Measurements from ENCODE around the gene ZNF710.
"Not testable (repeated sequence)": the region's sequence is repeated elsewhere in the genome, so short reads cannot be mapped to it uniquely, and the experiment has no call there.

The ZNF710 gene

DNA sequence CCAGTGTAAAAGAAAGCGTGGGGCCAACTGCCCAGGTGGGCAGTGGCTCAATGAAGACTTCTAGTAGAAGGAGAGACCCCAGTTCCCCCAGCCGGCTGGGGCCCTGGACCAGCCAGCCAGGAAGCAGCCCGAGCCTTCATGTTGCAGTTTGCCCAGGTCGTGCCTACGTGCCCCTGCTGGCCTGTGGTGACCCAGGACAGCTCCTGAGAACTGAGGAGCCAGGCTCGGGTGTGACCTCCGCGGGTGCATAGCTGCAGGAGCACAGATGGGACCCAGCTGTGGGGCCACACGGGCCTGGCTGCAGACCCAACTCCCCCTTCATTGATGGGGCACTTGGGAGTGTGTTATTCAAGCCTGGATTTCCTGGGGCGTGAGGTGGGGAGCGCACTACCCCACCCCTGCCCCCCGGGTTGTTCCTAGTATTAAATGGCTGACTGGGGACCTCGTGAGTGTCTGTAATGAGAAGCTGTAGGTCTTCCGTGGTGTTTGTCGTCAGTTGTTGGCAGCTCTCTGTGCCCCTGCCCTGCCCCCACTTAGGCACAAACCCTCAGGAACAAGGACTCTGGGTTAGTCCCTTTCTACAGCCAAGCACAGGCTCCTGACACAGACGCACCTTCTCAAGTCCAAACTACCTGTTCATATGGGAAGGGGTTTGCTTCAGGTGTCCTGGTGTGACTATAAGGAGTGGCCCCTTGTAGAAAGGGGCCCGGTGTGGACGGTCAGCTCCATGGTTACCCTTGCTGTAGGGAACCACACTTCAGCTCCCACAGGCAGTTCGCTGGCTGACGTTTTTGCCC is 62.0 kb downstream of the ZNF710 start:
- no peak for DNase-seq

DNA sequence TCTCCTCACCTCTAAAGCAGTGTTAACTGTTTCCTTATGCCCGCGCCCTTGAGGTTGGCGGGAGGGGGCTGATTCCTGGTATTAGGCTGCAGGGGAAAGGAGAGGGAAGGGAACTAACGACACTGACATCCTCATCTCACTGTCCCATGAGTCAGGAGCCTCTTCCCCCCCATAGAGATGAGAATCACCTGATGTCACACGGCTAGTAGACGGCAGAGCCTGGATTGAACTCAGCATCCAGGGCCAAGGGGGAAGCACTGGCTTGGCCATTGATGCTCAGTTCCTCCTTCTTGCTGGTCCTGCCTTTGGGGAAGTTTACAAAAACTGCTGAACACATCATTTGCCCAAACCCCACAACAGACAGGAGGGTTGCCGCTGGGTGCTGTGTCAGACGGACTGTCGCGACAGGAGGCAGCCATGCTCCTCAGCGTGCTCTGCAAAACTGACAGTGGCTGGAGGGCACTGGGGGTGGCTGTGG is 62.7 kb downstream of the ZNF710 start:
- DNase-seq = no peak

DNA sequence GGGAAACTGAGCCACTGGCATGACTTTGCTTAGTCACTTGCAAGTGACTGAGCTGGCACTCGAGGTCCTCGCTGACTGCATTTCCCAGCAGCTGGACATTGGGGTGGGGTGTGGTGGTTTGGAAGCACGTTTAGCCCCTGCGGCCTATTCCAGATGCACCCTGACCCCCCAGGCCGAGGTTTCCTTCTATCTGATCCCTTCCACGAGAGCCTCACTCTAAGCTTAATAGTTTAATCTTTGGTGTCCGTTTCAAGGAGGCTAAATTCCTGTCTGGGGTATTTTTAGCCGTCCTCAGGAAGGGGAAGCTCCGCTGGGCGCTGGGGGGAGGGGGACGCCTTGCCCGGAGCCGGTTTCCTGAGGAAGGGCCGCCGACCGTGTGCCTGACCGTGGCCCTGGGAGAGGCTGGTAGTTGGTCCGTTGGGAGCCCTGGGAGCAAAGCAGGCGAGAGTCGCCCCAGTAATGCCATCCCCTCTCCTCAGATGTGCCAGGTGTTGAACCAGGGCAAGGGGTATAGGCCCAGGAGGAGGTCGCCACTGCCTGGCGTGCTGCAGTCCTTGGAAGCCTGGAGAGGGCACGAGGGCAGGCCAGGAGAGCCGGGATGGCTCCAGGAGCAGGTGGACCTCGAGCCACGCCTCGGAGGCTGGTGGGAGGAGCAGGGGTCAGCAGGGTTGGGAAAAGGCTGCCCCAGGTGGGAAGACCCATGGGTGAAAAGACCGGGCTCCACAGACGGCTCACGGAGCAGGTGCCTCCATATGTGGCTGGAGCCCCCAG is 64.0 kb downstream of the ZNF710 start:
- no peak for DNase-seq

DNA sequence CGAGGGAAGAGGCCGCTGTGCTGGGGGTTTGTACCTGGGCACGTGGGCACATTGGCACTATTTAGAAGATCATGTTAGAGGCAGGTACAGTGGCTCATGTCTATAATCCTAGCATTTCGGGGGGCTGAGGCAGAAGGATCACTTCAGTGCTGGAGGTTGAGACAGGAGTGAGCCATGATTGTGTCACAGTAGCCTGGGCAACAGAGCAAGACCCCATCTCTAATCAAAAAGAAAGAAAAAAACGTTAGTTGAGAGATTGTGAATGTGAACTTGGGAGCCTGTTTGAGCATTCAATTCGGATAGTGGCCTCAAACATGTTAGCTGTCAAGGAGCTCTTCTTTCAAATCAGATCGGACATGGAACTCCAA is 64.5 kb downstream of the ZNF710 start:
- no peak for DNase-seq

DNA sequence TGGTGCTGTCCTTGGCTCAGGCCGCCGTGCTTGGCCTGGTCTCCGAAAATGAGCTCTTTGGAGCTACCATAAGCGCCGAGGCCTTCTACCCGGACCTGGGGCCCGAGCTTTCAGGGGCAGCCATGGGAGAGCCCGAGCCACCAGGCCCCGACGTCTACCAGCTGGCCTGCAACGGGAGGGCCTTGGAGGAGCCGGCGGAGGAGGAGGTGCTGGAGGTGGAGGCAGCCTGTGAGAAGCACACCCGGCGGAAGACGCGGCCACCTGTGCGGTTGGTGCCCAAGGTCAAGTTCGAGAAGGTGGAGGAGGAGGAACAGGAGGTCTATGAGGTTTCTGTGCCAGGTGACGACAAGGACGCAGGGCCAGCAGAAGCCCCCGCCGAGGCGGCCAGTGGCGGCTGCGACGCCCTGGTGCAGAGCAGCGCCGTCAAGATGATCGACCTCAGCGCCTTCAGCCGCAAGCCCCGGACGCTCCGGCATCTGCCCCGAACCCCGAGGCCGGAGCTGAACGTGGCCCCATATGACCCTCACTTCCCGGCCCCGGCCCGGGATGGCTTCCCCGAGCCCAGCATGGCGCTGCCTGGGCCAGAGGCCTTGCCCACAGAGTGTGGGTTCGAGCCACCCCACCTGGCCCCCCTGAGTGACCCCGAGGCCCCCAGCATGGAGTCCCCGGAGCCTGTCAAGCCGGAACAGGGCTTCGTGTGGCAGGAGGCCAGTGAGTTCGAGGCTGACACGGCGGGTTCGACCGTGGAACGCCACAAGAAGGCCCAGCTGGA is 66.2 kb downstream of the ZNF710 start:
- no peak for DNase-seq

DNA sequence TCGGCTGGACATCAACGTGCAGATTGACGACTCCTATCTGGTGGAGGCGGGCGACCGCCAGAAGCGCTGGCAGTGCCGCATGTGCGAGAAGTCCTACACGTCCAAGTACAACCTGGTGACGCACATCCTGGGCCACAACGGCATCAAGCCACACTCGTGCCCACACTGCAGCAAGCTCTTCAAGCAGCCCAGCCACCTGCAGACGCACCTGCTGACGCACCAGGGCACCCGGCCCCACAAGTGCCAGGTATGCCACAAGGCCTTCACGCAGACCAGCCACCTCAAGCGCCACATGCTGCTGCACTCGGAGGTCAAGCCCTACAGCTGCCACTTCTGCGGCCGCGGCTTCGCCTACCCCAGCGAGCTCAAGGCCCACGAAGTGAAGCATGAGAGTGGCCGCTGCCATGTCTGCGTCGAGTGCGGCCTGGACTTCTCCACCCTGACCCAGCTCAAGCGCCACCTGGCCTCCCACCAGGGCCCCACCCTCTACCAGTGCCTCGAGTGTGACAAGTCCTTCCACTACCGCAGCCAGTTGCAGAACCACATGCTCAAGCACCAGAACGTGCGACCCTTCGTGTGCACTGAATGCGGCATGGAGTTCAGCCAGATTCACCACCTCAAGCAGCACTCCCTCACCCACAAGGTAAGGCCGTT is 67.0 kb downstream of the ZNF710 start:
- no peak for DNase-seq

DNA sequence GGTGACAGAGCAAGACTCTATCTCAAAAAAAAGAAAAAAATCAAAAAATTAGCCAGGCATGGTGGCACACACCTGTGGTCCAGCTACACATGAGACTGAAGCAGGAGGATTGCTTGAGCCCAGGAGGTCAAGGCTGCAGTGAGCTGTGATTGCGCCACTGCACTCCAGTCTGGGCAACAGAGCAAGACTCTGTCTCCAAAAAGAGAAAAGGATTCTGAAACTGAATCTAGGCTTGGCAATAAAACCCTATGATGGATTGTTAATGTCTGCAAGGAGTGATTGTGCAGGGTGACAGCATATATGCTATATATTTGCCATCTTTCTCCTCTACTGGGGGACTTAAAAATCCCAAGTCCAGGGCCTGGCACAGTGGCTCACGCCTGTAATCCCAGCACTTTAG is 69.5 kb downstream of the ZNF710 start:
- DNase-seq = not testable (repeated sequence)

DNA sequence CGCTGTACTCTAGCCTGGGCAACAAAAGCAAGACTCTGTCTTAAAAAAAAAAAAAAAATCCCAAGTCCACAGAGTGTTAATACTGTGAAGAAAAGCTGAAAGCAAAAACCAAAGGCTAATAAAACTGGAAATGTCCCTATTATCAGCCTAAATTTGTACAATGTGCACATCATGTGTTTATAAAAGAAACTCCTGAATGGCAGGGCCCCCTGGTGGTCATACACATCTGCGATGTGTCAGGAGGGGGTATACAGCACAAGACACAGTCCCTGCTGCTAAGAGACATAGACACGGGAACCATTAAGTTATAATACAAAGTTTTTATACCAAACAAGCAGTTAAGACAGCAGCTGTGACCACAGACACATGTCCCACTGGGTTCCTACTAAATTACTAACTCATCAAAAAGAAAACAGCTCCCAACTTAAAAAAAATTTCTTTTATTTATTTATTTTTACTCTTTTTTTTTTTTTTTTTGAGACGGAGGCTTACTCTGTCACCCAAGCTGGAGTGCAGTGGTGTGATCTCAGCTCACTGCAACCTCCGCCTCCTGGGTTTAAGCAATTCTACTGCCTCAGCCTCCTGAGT is 70.2 kb downstream of the ZNF710 start:
- no peak for DNase-seq

DNA sequence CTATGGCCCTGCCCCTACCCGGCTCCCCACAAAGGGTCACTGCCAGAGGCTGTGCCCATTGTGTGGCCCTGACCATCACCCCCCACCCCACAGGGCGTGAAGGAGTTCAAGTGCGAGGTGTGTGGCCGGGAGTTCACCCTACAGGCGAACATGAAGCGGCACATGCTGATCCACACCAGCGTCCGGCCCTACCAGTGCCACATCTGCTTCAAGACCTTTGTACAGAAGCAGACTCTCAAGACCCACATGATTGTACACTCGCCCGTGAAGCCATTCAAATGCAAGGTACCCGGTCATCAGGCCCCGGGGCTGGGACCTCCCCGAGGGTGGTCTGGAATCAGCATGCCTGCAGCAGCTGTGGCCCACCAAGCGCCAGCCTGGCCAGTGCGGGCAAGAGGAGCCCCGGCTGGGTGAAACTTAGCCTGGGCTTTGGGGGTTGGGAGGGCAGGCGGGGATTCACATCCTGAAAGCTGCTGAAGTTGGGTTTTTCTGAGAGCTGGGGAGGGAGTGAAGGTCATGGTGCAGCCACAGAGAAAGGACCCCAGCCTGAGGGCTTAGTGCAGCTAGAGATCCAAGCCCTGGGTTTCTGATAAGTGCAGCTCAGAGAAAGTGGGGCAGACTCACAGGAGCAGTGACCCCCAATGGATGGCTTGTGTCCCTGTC is 72.0 kb downstream of the ZNF710 start:
- no peak for DNase-seq

DNA sequence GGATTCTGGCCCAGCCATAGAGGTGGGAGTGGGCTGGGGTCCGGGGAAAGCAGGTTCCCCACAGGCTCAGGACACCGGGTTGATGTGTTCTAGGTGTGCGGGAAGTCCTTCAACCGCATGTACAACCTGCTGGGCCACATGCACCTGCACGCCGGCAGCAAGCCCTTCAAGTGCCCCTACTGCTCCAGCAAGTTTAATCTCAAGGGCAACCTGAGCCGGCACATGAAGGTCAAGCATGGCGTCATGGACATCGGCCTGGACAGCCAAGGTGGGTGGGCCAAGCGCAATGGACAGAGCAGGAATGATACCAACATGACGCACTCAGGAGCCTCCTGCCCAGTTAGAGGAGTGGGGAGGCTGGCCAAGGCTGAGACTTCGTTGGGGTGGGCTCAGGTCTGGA is 72.9 kb downstream of the ZNF710 start:
- no peak for DNase-seq

DNA sequence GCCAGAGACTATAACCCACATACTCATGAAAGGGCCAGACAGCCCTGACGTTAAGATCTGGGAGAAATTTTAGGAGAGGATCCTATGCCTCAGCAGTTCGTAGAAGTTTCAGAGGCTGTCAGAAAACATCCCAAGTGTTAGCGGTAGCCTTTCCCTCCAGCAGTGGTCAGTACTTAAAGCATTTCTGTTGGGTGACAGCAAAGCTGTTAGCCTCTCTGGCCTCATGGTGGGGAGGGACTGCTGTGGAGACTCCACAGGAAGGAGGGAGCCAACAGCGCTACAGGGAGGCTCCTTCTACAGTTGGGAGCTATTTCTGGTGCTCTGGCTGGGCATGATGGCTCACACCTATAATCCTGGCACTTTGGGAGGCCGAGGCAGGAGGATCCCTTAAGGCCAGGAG is 73.8 kb downstream of the ZNF710 start:
- DNase-seq = no peak

DNA sequence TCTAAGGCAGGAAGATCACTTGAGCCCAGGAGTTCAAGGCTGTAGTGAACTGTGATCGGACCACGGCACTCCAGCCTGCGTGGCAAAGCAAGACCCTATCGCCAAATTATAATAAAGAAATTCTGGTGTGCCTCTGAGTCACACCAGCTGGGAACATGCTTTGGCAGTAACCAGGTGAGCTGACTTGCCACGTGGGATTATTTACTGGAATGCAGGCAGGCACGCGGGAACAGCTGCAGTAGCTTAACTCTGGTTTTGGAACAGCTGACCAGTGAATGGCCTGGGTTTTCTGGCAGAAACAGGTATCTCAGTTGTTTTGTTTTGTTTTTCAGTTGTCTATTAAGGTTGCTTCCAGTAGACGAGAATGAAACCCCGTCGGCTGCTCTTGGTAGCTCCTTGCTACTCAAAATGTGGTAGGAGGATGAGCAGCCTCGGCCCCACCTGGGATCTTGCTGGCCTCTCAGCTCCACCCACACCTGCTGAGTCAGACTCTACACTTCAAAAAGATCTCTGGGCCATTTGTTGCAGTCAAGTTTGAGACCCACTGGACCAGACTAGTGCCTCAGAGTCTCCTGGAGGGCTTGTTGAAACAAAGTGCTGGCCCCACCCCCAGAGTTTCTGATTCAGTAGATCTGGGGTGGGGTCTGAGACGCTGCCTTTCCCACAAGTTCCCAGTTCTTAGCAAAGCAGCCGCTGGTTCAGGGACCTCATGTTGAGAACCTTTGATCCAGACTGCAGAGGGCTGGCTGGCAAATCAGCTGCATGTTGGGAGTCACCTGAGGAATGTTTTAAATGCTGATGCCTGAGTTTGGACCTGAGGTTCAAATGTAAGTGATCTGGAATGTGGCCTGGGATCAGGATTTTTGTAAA is 74.5 kb downstream of the ZNF710 start:
- no peak for DNase-seq

DNA sequence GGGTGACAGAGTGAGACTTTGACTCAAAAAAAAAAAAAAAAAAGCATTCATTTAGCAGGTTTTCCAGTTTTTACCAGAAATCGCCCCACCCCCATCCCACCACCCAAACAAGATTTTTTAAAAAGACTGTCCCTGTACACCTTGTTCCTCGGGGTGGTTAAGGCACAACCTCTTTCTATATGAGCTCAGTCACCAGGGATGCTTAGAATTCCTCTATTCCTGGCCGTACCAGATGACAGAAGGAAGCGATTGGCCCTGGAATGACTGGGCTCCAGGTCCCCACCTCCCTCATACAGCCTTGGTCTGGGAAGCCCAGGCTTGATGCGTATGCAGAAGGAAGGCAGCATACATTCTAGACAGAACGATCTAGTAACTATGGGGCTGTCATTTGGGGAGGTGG is 75.6 kb downstream of the ZNF710 start:
- no peak for DNase-seq

DNA sequence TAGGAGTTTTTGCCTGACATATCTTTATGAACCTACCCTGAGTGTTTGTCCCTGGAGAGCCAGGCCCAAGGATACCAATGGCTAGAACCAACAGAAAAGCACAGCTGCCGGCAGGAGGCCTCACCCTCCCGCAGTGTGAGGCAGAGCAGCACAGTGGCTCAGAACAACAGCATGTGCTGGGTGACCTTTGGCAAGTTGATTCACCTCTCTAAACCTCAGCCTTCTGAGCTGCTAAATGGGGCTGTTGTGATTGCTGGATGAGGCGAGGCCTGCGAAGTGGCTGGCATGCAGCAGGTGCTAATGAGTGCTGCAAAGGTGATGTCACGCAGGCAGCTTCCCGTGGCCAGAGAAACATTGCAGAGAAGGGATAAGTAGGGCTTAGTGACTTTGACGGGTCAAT is 77.8 kb downstream of the ZNF710 start:
- no peak for DNase-seq

DNA sequence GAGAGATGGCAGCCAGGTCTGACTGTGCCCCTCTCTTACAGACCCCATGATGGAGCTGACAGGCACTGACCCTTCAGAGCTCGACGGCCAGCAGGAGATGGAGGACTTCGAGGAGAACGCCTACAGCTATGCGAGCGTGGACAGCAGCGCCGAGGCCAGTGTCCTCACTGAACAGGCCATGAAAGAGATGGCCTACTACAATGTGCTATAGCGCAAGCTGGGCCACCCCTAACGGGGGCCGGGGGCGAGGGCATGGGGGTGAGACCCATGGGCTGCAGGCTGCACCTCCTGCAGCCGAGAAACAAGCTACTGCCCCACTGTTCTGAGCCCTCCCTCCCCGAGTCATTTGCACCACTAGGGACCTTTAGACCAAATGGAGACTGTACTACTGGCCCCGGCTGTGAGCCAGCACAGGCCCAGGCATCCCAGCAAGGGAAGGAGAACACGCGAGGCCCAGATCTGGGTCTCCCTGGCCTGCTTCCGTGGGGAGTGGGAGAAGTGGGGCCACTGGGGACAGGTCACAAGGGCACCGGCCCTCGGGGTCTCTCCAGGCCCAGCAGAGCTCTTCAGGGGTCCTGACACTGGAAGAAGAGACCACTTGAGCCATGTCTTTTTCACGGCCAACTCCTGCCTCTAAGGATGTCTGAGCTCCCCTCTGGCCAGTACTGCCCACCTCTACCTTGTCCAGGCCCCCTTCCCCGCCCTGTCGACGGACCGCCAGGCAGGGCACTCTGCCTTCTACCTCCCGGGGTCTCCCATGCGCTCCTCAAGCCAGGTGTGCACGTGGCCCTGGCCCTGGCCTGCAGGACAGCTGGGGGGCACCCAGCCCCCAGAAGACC is 78.7 kb downstream of the ZNF710 start:
- no peak for DNase-seq

DNA sequence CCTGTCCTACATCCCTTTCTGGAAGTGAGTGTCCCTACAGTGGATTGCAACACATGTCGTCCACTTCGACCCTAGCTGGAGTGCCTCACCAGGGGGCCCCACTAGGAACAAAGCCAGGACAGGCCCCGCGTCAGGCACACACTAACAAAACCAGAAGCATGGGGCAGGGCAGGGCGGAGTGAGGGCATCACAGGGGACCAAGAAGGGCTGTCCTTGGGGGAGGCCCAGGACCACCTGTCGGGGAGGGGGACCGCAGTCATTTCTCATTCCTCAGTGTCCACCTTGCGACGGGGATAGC is 79.3 kb downstream of the ZNF710 start:
- no peak for DNase-seq

DNA sequence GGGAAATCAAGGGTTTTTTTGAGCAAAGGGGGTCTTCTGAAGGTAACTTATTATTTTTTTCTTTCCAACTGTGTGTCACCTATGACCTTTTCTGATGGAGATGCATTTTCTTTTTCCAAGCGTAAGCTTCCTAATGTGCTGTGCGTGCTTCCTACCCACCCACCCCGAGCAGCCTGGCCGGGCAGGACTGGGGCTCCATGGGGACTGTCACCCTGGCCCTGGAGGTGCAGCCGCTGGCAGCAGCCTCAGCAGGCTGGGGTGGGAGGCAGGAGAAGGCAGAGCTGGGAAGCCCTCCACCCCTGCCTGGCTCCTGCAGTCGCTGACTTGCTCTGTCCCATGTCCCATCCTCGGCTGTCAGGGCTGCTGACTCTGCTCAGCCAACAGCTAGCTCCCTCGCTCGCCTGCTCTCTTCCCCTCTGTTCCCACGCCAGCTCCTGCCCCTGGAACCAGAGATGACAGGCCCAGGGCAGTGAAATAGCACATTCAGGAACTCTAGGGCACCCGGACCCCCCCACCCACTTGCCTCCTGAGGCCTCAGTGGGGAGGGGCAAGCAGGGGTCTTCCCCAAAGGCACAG is 79.8 kb downstream of the ZNF710 start:
- DNase-seq = no peak

DNA sequence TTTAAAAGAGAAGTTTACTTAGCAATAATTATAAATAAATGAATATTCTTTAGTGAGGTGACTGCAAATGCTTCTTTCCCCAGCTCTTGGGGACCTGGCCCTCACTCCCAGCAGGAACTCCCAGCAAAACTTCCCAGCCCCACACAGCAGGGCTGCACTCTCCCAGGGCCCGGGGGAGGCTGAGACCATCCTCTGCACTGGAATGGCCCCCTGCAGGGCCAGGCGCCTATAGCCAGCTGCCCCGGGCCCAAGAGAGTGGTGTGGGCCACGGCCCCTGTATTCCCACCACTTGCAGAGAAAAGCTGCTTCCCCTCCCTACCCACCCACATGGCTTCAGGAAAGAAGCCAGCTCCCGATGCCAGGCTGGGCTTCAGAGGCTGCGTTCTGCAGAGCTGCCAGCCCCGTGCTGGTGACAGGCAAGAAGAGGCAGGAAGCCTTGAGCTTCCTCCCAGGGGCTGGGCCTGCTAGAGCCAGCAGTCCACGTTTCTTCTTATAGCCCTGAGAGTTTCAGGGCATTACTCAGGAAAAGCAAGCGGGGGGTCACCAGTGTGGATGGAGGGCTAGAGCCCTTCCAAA is 81.1 kb downstream of the ZNF710 start:
- DNase-seq = no peak

DNA sequence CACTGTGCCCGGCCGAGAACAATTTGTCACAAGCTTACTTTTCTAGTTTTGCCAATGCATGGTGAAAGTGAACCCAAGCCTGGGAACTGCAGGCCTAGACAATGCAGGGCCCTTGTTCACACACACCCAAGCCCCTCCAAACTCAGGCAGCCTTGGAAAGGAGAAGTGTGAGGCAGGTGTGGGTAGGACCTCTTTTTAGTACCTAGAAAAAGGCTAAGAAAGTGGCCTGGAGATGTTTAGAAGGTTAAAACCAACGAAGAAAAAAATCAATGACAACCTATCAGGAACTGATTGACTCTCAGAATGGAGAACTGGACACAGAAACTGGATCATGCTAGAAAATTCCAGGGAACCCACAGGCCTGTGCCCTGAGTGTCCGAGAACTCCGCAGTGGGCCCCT is 82.3 kb downstream of the ZNF710 start:
- DNase-seq = no peak
